ENCODE data around the gene APOBEC3B. TPM values are rescaled to one million over a fixed set of nuclear protein-coding genes. Genes with fewer than 3 reads are reported as not detected.

The APOBEC3B gene
- total RNA-seq, 1 donor = 6.8 TPM

GRCh38 chr22:39041908-39042307 is 59.8 kb downstream of the APOBEC3B start:
- TF ChIP-seq CTCF (IDR thresholded peaks at IDR 0.05; ENCODE audit: insufficient read depth, low read length) = no peak
- DNase-seq (ENCODE audit: low read depth) = no peak
- H3K4me3 ChIP-seq (ENCODE audit: low read depth, low read length) = no peak overlapping the region

Other genes with a start within 250 kb of the APOBEC3B start
- 69.1 and 93.2 TPM in 2 replicates for gene SUN2, start 226.3 kb upstream of the APOBEC3B start, total RNA-seq (ENCODE audit: low replicate concordance)
- gene DNAL4, start 188.2 kb upstream of the APOBEC3B start, total RNA-seq (ENCODE audit: low replicate concordance) = 2.5 and 11.0 TPM in 2 replicates
- gene NPTXR, start 138.3 kb upstream of the APOBEC3B start, total RNA-seq (ENCODE audit: low replicate concordance) = 1.3 and 2.0 TPM in 2 replicates
- 50.7 and 87.7 TPM in 2 replicates for gene CBX6, start 110.1 kb upstream of the APOBEC3B start, total RNA-seq (ENCODE audit: low replicate concordance)
- not detected in 2 replicates for gene APOBEC3A, start 24.7 kb upstream of the APOBEC3B start, total RNA-seq (ENCODE audit: low replicate concordance)
- gene APOBEC3C, start 31.9 kb downstream of the APOBEC3B start, total RNA-seq (ENCODE audit: low replicate concordance) = 5.2 and 18.9 TPM in 2 replicates
- gene APOBEC3D, start 38.8 kb downstream of the APOBEC3B start, total RNA-seq (ENCODE audit: low replicate concordance) = 0.49 and 0.90 TPM in 2 replicates
- gene APOBEC3F, start 58.5 kb downstream of the APOBEC3B start, total RNA-seq (ENCODE audit: low replicate concordance) = 1.3 and 4.3 TPM in 2 replicates
- 4.3 and 7.4 TPM in 2 replicates for gene APOBEC3G, start 94.9 kb downstream of the APOBEC3B start, total RNA-seq (ENCODE audit: low replicate concordance)
- 0.45 TPM in 1 of 2 replicates, not detected in the other for gene APOBEC3H, start 114.9 kb downstream of the APOBEC3B start, total RNA-seq (ENCODE audit: low replicate concordance)
- gene CBX7, start 170.3 kb downstream of the APOBEC3B start, total RNA-seq (ENCODE audit: low replicate concordance) = 8.0 and 30.3 TPM in 2 replicates

Measured in fibroblast of the aortic adventitia (primary cell).